Measurements from ENCODE around the gene LRP10. TPM values are rescaled to one million over a fixed set of nuclear protein-coding genes. Genes with fewer than 3 reads are reported as not detected.

LRP10 gene
- total and polyA plus RNA-seq, 2 of the 8 experiments (the other 6 are each of a cell fraction or from before 2014, with no cell fraction given), result 12.4 to 15.6 TPM

GRCh38 chr14:22836301-22837113, 35.0 kb upstream of the LRP10 start, which contains the start of gene MMP14 (continued):
- TF ChIP-seq POU5F1 (IDR thresholded peaks at IDR 0.05; ENCODE audit: low read depth, low read length) (no peak), HDAC2 (IDR thresholded peaks at IDR 0.05; ENCODE audit: borderline replicate concordance in 1 of 2, low read depth in 2 of 2, low read length in 2 of 2) (no peak), TBP (IDR thresholded peaks at IDR 0.05; ENCODE audit: low read depth, low read length) (peak; percentile 39), SAP30 (IDR thresholded peaks at IDR 0.05; ENCODE audit: insufficient read depth, insufficient replicate concordance, low read length) (no peak), EGR1 (IDR thresholded peaks at IDR 0.05; ENCODE audit: borderline replicate concordance, low read depth, low read length) (no peak), EP300 (IDR thresholded peaks at IDR 0.05; ENCODE audit: borderline replicate concordance in 1 of 2, low read depth in 2 of 2, low read length in 2 of 2) (no peak), MAX (IDR thresholded peaks at IDR 0.05) (no peak), KDM4A (IDR thresholded peaks at IDR 0.05; ENCODE audit: low read depth, low read length, severe bottlenecking) (peak; percentile 43), TEAD4 (IDR thresholded peaks at IDR 0.05; ENCODE audit: low read depth, low read length) (no peak), ASH2L (IDR thresholded peaks at IDR 0.05; ENCODE audit: low read length) (peak; percentile 20), CTBP2 (IDR thresholded peaks at IDR 0.05; ENCODE audit: borderline replicate concordance, insufficient read depth, insufficient read length, low read length) (peak; percentile 83), BRCA1 (IDR thresholded peaks at IDR 0.05; ENCODE audit: low read depth, low read length) (no peak), SP1 (IDR thresholded peaks at IDR 0.05; ENCODE audit: low read depth, low read length) (no peak), SRF (IDR thresholded peaks at IDR 0.05; ENCODE audit: low read depth, low read length) (no peak), SIRT6 (IDR thresholded peaks at IDR 0.05; ENCODE audit: low read length) (no peak), TAF1 (IDR thresholded peaks at IDR 0.05; ENCODE audit: low read depth, low read length) (0 out of 2 replicates have a peak, but pooled peaks have one; percentile 16), RBBP5 (IDR thresholded peaks at IDR 0.05; ENCODE audit: borderline replicate concordance, low read depth, low read length) (peak; percentile 45), E2F6 (IDR thresholded peaks at IDR 0.05) (no peak), MAFK (IDR thresholded peaks at IDR 0.05; ENCODE audit: low read depth, low read length) (no peak)
